NCI-H1436 (cell line): ENCODE data around the gene EDIL3.
"Not testable (repeated sequence)": the region's sequence is repeated elsewhere in the genome, so short reads cannot be mapped to it uniquely, and the experiment has no call there.

ENCODE experiments used
- DNase-seq: peaks from one replicate; lab custom pipeline; 2025; lab: John Stamatoyannopoulos, UW

Gene EDIL3

GRCh38 chr5:84059672-84060071 lies 325.0 kb downstream of the EDIL3 start:
- no peak for DNase-seq

GRCh38 chr5:84058561-84058960 lies 326.1 kb downstream of the EDIL3 start:
- no peak for DNase-seq

- no peak for DNase-seq
Observed at GRCh38 chr5:84057211-84057610, 327.5 kb downstream of the EDIL3 start.

- no peak for DNase-seq
Observed at GRCh38 chr5:84045964-84046363, 338.7 kb downstream of the EDIL3 start.

GRCh38 chr5:84036842-84037241 lies 347.8 kb downstream of the EDIL3 start:
- no peak for DNase-seq

- DNase-seq, result no peak
Observed at GRCh38 chr5:84032324-84032723, 352.4 kb downstream of the EDIL3 start.

- no peak for DNase-seq
Observed at GRCh38 chr5:84028093-84028492, 356.6 kb downstream of the EDIL3 start.

GRCh38 chr5:84018521-84018920 lies 366.2 kb downstream of the EDIL3 start:
- DNase-seq, result not testable (repeated sequence)

GRCh38 chr5:84017523-84018172 lies 367.0 kb downstream of the EDIL3 start:
- DNase-seq, result no peak

GRCh38 chr5:84016085-84016484 lies 368.6 kb downstream of the EDIL3 start:
- no peak for DNase-seq

- DNase-seq, result no peak
Observed at GRCh38 chr5:84014966-84015365, 369.7 kb downstream of the EDIL3 start.

GRCh38 chr5:83993803-83994202 lies 390.9 kb downstream of the EDIL3 start:
- DNase-seq, result no peak

GRCh38 chr5:83991566-83992224 lies 393.0 kb downstream of the EDIL3 start:
- no peak for DNase-seq

- DNase-seq, result no peak
Observed at GRCh38 chr5:83988293-83988685, 396.4 kb downstream of the EDIL3 start.

- no peak for DNase-seq
Observed at GRCh38 chr5:83987513-83988292, 397.0 kb downstream of the EDIL3 start.

- DNase-seq, result no peak
Observed at GRCh38 chr5:83983852-83984251, 400.8 kb downstream of the EDIL3 start.

- no peak for DNase-seq
Observed at GRCh38 chr5:83973925-83974815, 410.5 kb downstream of the EDIL3 start.

- DNase-seq, result no peak
Observed at GRCh38 chr5:83972909-83973308, 411.8 kb downstream of the EDIL3 start.

GRCh38 chr5:83972236-83972635 lies 412.4 kb downstream of the EDIL3 start:
- DNase-seq, result no peak

GRCh38 chr5:83967417-83967816 lies 417.3 kb downstream of the EDIL3 start:
- DNase-seq, result no peak

GRCh38 chr5:83965441-83965840 lies 419.2 kb downstream of the EDIL3 start:
- no peak for DNase-seq

- no peak for DNase-seq
Observed at GRCh38 chr5:83964271-83964670, 420.4 kb downstream of the EDIL3 start.
